Endothelial cell of umbilical vein (primary cell): Measurements from ENCODE around the gene TMED8. TPM values are rescaled to one million over a fixed set of nuclear protein-coding genes. Genes with fewer than 3 reads are reported as not detected.

Source experiments
- BruUV-seq: library from RNA; stranded (reverse); fragments of 400-500 nt; replicated peaks from 2 replicates; lab custom pipeline; 2021; lab: Mats Ljungman, UMichigan
- CTCF ChIA-PET: fragments of 300-600, 350-600 bp; sonication (Branson Sonifier 250); formaldehyde crosslinking; loops from one replicate; lab custom pipeline; 2021; ENCODE audit warnings: antibody characterized with exemption, inconsistent platforms; lab: Charles Lee
- POLR2A ChIA-PET: fragments of 300-600, 350-600 bp; sonication (Branson Sonifier 250); formaldehyde crosslinking; loops from one replicate; lab custom pipeline; 2021; ENCODE audit warnings: antibody characterized with exemption, inconsistent platforms; lab: Charles Lee
- DNase-seq: peaks from one replicate; pipeline ENCODE4 v3.0.0-alpha.2; 2011; ENCODE audit warnings: low read depth, low spot score
- FAIRE-seq: peaks from 2 replicates; lab custom pipeline; 2011; peaks lifted over from hg19 to GRCh38; lab: Jason Lieb, UNC
- H2AFZ ChIP-seq: 2 replicates; pipeline ENCODE4 v1.6.0; 2012; ENCODE audit warnings: low read depth, low read length, control low read depth, inconsistent platforms
- H3K27ac ChIP-seq: 2 replicates; pipeline ENCODE4 v1.5.1; 2011; ENCODE audit warnings: low read depth, mild to moderate bottlenecking, control low read depth, low read length, moderate library complexity; ENCODE audit not compliant: insufficient read depth
- H3K27me3 ChIP-seq, 2 experiments: 2 replicates each; pipeline versions ENCODE4 v1.6.0 to v1.6.1; 2011; ENCODE audit warnings: low read length in 2 of 2, mixed read lengths in 1 of 2; ENCODE audit not compliant: control insufficient read depth in 2 of 2, insufficient read depth in 2 of 2
- H3K36me3 ChIP-seq, 2 experiments: 2 replicates in 1 of 2; 3 replicates in 1 of 2; pipeline ENCODE4 v1.5.1; 2011; ENCODE audit warnings: low read length in 2 of 2, mild to moderate bottlenecking in 1 of 2, moderate library complexity in 1 of 2; ENCODE audit not compliant: control insufficient read depth in 2 of 2, insufficient read depth in 2 of 2; ENCODE audit errors: extremely low read depth in 1 of 2
- H3K4me1 ChIP-seq: 3 replicates; pipeline ENCODE4 v1.5.1; 2011; ENCODE audit warnings: mild to moderate bottlenecking, low read length; ENCODE audit not compliant: control insufficient read depth, insufficient read depth; ENCODE audit errors: extremely low read depth
- H3K4me2 ChIP-seq: 2 replicates; pipeline ENCODE4 v1.6.1; 2011; ENCODE audit warnings: low read length, control low read depth, mixed read lengths; ENCODE audit not compliant: insufficient read depth
- H3K4me3 ChIP-seq, 3 experiments: fragments of 200-600 bp in 1 of 3; sonication (generic), shearing (Covaris generic) in 1 of 3; replicated peaks in 1 of 3; 2 replicates each; pipeline ENCODE4 v1.5.1; 2011 to 2016; ENCODE audit warnings: control low read depth in 3 of 3, low read length in 3 of 3, mild to moderate bottlenecking in 2 of 3, inconsistent platforms in 1 of 3, low read depth in 1 of 3, moderate library complexity in 1 of 3; ENCODE audit not compliant: insufficient read depth in 1 of 3
- H3K79me2 ChIP-seq: 2 replicates; pipeline ENCODE4 v1.6.0; 2012; ENCODE audit warnings: low read length, inconsistent platforms; ENCODE audit not compliant: control insufficient read depth, insufficient read depth
- H3K9ac ChIP-seq: replicated peaks from 2 replicates; pipeline ENCODE3; 2011; ENCODE audit warnings: low read length, control low read depth; ENCODE audit not compliant: insufficient read depth; ENCODE audit errors: extremely low read depth
- H3K9me1 ChIP-seq: replicated peaks from 3 replicates; pipeline ENCODE4 v1.6.0; 2011; ENCODE audit warnings: mild to moderate bottlenecking, low read length; ENCODE audit not compliant: control insufficient read depth, insufficient read depth; ENCODE audit errors: extremely low read depth
- H3K9me3 ChIP-seq: replicated peaks from 2 replicates; pipeline ENCODE4 v1.5.1; 2012; ENCODE audit warnings: low read length, inconsistent platforms; ENCODE audit not compliant: control insufficient read depth, insufficient read depth
- H4K20me1 ChIP-seq: replicated peaks from 2 replicates; pipeline ENCODE3; 2011; ENCODE audit warnings: mild to moderate bottlenecking, low read length; ENCODE audit not compliant: control insufficient read depth, insufficient read depth; ENCODE audit errors: extremely low read depth
- JUN ChIP-seq: IDR thresholded peaks from 2 replicates; pipeline ENCODE4 v1.6.1; 2011; ENCODE audit warnings: borderline replicate concordance, low read depth; ENCODE audit not compliant: insufficient read length, insufficient read depth
- MYC ChIP-seq: IDR thresholded peaks from one replicate; pipeline ENCODE4 v1.6.1; 2011; ENCODE audit warnings: mild to moderate bottlenecking, low read depth, low read length
- dilution Hi-C: fragments of 300-500 bp; cut with MboI; formaldehyde crosslinking; loops from one replicate; pipeline ENCODE4 v1.15.0; 2019; ENCODE audit warnings: low sequenced_read_pairs; ENCODE audit not compliant: extremely low pct_ligation_motif_present
- intact Hi-C: fragments of 100-400 bp; cut with micrococcal nuclease; formaldehyde crosslinking; loops from one replicate; pipeline ENCODE4 v1.10.0; 2022
- polyA plus RNA-seq, 4 experiments: library from polyadenylated mRNA; depleted of rRNA in 3 of 4; stranded (reverse) in 3 of 4; unstranded in 1 of 4; fragments of >200 nt; gene quantifications; 2 replicates each; pipeline versions ENCODE4 v1.2.1 to v1.2.3, GENCODE V29; 2011 to 2012; ENCODE audit warnings: missing spikeins in 1 of 4
- total RNA-seq: library from RNA; stranded (reverse); gene quantifications from 2 replicates; pipeline ENCODE4 v1.2.3, GENCODE V29; 2021

Gene TMED8
- total and polyA plus RNA-seq, 2 donors (not counting 3 experiments of a cell fraction or from before 2014, with no cell fraction given), result 5.2 to 12.6 TPM

GRCh38 chr14:77378701-77379100 lies 1.8 kb upstream of the TMED8 start:
- CTCF ChIA-PET, result interaction anchor here (1.0 kb wide), 1 partner anchor 63 kb away, joined by 3 read pairs; no protein-coding TSS in a partner anchor
- intact Hi-C loops, result no loop called here
- FAIRE-seq (no peak), DNase-seq (no peak)
- no peak overlapping the region for H3K9ac ChIP-seq
- H3K27ac ChIP-seq, result no peak overlapping the region
- H3K27me3 ChIP-seq, result no peaks in the 10 kb centered on the region
- no peak overlapping the region for H3K4me2 ChIP-seq
- H3K79me2 ChIP-seq, result peaks cover 9% of the 10 kb centered on the region
- no peaks in the 10 kb centered on the region for H3K9me3 ChIP-seq
- H3K4me1 ChIP-seq, result peaks cover 15% of the 10 kb centered on the region
- POLR2A ChIA-PET, result no interaction called here
- no peaks in the 10 kb centered on the region for H3K9me1 ChIP-seq
- no peak overlapping the region for H2AFZ ChIP-seq
- TF ChIP-seq MYC, result no peak
- no peak overlapping the region for H3K4me3 ChIP-seq
- no TSS peak for BruUV-seq
- dilution Hi-C loops, result no loop called here
- H4K20me1 ChIP-seq, result no peaks in the 10 kb centered on the region
- H3K36me3 ChIP-seq, result no peaks in the 10 kb centered on the region

DNA sequence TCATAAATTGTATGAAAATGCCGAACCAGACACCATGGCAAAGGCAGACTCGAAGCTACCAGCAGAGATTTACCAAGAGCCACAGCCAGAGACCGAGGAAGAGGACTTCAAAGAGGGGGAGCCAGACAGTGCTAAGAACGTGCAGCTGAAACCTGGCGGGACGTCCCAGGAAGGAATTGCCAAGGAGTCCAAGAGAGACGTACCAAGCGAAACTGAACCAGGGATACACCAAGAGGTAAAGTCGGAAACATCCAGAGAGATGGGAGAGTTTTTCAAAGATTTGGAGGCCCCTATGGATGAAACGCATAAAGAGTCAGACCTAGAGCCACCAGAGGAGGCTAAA lies 579 bp upstream of the TMED8 start:
- BruUV-seq, result no TSS peak
- Histone ChIP-seq H3K36me3 (no peaks in the 10 kb centered on the region), H3K4me3 (peak overlapping the region; percentile 58 to 76 (median 69)), H3K9me1 (no peaks in the 10 kb centered on the region), H4K20me1 (no peaks in the 10 kb centered on the region), H3K9ac (peak overlapping the region; percentile 79), H3K27ac (no peak overlapping the region), H3K4me1 (peaks cover 15% of the 10 kb centered on the region), H2AFZ (peak overlapping the region; percentile 81), H3K9me3 (no peaks in the 10 kb centered on the region), H3K27me3 (no peaks in the 10 kb centered on the region), H3K4me2 (peak overlapping the region; percentile 67), H3K79me2 (peaks cover 9% of the 10 kb centered on the region)
- TF ChIP-seq JUN (no peak), MYC (no peak)
- DNase-seq, result no peak
- intact Hi-C loops, result loop anchor here (1.0 kb wide), 2 partner anchors 57 to 80 kb away; partner anchors contain the start of genes POMT2 and VIPAS39
- FAIRE-seq, result no peak
- ChIA-PET POLR2A (interaction anchor here (0.6 to 1.5 kb wide), 3 partner anchors 57 to 263 kb away, joined by 3 to 8 read pairs (median 4); partner anchors contain the start of genes GSTZ1 and POMT2), CTCF (interaction anchor here (0.7 to 1.9 kb wide), 11 partner anchors 13 to 589 kb away, joined by 3 to 15 read pairs (median 3); partner anchors contain the start of genes GSTZ1 and POMT2)
- dilution Hi-C loops, result no loop called here
